DMS 273 (cell line): ENCODE measurements around the gene ANO10.

ENCODE experiments used
- DNase-seq: peaks from one replicate; lab custom pipeline; 2025; ENCODE audit not compliant: unreplicated experiment; lab: John Stamatoyannopoulos, UW

The ANO10 gene

GRCh38 chr3:43353923-43354670, 267.7 kb downstream of the ANO10 start:
- DNase-seq: no peak

GRCh38 chr3:43353393-43353792, 268.4 kb downstream of the ANO10 start:
- no peak for DNase-seq

- no peak for DNase-seq
These were observed 272.1 kb downstream of the ANO10 start for GRCh38 chr3:43349716-43350115.

DNA sequence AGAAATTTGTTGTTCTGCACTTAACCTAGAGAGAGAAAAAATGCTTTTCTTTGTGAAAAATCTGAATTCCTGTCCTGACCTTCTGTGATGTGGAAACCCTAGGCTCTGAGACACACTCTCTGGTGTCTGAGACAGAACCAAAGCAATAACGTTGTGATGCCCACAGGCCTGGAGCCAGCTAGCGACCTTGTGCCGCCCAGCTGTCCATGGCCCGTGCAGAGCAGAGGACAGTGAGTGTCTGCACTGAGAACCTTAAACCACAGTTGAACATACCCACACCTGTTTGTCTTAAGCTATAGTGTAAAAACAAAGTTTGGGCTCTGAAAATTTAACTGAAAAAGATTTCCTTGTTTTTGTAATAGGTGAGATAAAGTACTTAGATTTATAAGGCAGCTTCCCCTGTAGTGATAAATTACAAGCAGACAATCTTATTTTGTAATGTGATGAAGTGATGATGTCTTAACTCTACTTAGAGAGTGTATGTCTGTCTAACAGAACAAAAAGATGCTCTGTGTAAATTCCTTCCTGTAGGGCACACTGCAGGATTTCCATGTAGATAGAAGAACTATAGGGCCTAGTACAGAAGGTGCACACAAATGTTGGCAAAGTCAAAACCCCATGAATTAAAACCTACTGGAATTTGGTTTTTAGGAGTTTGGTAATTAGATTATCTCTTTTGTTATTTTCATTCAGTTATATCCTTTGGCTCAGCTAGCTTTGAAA, 272.8 kb downstream of the ANO10 start:
- DNase-seq: no peak

DNA sequence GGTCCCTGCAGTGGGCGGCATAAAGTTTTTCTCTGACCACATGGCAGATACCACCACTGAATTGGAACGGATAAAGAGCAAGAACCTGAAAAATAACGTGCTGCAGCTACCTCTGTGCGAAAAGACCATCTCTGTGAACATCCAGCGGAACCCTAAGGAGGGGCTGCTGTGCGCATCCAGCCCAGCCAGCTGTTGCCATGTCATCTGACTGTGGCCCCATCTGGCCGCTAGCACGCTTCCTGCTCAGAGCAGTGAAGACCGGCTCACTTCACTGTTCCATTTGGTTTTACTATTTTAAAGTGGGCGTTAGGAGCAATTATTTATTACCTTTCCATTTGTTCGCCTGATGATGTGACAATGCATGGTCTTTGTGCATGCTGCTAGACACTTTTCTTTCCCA, 273.5 kb downstream of the ANO10 start:
- DNase-seq: no peak

DNA sequence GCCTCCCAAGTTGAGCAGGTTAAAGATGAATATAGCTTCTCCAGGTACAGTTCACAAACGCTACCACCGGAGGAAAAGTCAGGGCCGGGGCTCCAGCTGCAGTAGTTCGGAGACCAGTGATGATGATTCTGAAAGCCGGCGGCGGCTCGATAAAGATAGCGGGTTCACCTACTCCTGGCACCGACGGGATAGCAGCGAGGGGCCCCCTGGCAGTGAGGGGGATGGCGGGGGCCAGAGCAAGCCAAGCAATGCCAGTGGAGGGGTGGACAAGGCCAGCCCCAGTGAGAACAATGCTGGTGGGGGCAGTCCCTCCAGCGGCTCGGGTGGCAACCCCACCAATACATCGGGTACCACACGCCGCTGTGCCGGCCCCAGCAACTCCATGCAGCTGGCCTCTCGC, 274.0 kb downstream of the ANO10 start:
- no peak for DNase-seq

GRCh38 chr3:43346978-43347749, 274.6 kb downstream of the ANO10 start:
- no peak for DNase-seq

DNA sequence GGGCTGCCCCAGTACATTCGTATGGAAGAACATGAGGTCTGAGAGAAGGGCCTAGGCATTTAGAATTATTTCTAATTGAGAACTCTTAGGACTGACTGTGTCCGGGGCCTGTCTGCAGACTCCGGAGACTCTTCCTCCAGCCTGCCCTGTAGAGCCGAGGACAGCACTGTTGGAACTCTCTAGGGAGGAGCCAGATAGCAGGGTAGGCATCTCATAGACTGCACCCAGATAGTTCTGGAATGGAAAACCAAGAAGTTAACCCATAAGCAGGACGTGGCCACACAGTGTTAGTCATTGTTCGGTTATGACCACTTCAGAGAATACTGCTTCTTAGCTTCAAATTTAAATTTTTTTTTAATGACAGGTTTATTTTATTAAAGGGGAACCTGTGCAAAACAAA, 275.9 kb downstream of the ANO10 start:
- no peak for DNase-seq

DNA sequence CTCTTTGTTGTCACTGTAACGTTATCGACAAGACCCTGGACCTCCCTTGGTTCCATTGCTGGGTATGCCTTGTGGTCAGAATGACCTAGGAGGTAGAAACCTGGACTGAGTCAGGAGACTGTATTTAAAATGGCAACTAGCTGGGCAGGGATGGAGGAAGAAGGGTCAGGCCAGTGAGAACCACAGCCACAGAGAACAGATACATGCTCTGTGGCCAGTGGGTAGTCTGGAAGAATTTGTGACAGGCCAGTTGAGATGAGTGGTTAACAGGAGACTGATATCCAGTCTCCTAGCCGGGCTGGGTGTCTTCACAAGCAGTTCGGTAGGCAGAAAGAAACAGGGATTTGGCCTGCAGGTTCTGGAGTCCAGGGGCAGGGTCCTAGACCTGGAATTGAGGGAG, 276.6 kb downstream of the ANO10 start:
- no peak for DNase-seq

DNA sequence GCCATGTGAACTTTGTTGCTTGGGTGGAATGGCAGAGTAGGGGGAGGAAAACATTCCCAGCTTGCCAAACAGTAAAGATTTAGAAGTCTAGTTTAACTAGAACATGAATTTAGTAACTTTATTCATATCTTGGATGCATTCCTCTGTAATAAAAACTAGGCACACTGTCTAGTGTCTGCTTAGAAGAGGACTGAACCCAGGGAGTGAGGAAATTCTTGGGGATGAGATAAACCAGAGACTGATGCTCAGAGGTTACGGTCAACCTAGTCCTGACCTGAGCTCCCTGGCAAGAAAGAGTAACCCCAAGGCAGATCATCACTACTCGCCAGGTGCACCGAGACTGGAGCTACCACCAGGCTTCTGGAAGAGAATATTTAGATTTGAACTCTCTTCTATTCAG, 277.3 kb downstream of the ANO10 start:
- no peak for DNase-seq

DNA sequence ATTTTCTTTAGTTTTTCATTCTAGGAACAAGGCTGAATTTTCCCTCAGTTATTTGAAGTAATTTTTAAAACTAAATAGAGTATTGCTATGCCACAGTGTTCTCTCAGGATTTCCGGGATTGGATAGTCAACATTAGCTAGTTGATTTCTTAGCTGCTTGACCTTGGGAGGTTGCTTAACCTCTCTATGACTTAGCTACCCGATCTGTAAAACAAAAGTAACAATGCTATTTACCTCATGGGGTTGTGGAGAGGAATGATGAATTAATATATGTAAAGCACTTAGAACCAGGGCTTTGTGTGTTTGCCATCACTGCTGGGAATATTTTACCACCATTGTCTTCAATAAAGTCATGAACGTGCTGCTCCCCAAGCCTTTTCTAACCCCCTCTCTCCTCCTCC, 278.0 kb downstream of the ANO10 start:
- no peak for DNase-seq

DNA sequence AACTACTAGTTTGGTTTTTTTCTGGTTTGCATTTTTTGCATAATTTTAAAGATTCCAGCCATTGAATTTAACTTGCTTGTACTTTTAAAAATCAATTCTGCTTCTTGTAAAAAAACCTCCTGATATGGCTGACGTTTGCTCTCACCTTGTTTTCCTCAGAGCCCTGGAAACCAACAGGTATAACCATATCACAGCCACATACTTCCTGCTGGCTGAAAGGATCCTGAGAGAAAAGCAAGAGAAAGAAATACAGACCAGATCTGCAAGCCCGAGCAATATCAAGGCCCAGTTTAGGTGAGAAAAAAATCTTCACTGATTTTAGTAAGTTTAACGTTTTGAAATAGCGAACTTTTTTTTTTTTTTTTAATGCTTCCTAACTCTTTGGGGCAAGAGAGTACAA, 278.6 kb downstream of the ANO10 start:
- DNase-seq: no peak

DNA sequence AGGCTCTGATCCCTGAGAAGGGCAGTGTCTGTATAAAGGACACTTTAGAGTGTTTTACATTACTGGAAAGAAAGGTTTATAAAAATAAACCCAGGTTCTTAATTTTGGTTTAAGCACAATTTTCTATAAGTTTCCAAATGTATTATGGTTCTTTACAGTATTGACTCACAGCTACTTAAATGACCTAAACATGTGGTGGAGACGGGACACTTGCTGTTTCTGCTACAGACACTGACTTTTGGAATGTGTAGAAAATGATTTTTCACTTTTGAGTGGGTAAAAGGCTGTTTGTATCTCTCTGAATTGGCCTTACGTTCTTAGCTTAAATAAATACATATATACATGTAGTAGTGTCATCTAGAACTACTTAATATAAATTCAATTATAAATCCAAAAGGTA, 280.0 kb downstream of the ANO10 start:
- no peak for DNase-seq

DNA sequence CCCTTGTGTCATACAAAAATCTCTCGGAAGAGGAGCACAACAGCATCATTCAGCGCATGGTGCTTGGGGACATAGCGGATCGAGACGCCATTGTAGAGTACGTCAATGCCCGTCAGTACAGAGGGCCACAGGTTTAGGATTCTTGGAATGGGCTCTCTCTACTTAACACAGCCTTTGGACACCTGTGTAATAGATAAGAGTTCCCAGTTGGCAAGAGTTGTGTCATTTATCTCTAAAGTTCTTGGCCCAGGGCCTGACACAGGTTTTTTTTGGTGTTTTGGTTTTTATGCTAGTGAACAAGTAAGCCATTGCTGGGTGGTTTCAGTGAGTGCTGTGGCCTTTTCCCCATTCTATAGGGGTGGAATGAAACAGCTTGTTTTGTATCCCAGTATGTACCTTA, 281.4 kb downstream of the ANO10 start:
- no peak for DNase-seq

DNA sequence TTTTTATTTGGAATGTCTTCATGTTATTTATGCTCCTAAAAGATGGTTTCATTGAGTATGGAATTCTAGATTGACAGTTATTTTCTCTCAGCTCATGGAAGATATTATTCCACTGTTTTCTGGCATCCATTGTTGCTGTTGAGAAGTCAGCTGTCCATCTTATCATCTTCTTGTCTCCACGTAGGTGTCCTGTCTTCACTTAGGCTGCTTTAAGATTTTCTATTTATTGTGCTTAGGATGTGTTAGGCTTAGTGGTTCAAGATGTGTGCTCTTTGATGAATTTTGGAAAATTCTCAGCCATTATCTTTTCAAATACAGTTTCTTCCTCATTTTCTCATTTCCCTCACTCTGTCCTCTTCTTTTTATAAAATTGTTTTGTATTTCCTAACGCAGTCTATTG, 283.5 kb downstream of the ANO10 start:
- no peak for DNase-seq

DNA sequence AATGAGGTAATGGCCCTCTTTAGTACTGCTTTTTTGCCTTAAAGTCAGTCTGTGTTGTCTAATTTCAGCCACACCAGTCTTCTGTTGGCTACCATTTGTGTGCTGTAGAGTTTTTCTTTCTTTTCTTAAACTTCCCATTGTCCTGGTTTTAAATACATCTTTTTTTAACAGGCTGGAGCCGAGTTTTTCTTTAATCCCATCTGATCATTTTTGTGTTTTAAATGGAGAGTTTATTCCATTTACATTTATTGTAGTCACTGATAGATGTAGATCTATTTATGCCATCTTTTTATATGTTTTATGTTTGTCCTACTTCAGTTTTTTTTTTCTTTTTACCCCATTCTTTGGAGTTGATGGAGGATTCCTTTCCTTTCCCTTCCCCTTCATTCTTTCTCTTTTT, 286.0 kb downstream of the ANO10 start:
- DNase-seq: no peak

GRCh38 chr3:43334976-43335375, 286.8 kb downstream of the ANO10 start:
- DNase-seq: no peak

DNA sequence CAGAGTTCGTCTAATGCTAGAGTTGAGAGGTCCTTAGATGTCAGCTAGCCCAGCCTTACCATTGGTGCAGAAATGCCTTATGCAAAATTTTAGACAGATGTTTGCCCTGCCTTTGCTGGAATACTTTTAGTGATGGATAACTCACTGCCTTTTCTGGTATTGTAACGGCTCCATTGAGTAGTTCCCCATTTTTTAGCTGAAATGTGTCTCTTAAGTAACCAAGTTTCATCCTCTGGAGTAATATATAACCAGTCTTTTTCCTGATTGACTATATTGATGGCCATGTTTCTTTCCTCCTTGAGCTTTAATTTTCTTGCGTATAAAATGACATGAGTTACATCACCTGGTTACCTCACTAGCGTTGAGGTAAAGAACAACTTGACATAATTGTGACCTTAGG, 290.4 kb downstream of the ANO10 start:
- no peak for DNase-seq

- DNase-seq: no peak
These were observed 290.8 kb downstream of the ANO10 start for GRCh38 chr3:43330981-43331380.

- peak; percentile 2 for DNase-seq
These were observed 293.2 kb downstream of the ANO10 start for GRCh38 chr3:43328653-43329052.

DNA sequence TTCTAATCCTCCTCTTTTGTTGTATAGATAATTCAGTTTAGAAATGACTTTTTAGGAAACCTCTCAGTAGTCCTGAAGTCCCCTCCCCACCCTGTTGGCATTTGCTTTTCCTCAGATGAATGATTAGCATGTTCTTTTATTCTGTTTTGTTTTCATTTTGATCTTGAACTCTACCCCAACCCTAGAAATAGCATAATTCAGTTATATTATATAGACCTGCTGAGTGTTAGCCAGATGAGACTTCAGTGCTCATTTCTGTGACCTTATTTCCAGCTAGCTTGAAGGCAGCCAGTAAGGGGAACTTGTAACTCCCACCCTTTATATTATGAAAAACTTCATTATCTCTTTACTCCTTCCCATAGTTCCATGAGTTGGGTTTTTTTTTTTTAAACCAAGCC, 294.2 kb downstream of the ANO10 start:
- no peak for DNase-seq
